ENCODE results near the gene ELANE.
A peak's percentile ranks its signal among the peaks of the same experiment; 100 is the strongest.
"Not testable (repeated sequence)": the region's sequence is repeated elsewhere in the genome, so short reads cannot be mapped to it uniquely, and the experiment has no call there.

Gene ELANE

DNA sequence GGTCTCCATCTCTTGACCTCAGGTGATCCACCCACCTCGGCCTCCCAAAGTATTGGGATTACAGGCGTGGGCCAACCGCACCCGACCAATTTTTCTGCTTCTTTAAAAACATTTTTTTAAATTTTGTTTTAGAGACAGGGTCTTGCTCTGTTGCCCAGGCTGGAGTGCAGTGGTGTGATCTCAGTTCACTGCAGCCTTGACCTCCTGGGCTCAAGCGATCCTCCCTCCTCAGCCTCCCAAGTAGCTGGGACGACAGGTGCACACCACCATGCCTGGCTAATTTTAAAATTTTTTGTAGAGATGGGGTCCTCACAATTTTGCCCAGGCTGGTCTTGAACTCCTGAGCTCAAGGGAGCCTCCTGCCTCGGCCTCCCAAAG, 9.3 kb upstream of the ELANE start:
- DNase-seq (ENCODE audit: low read depth) = not testable (repeated sequence)

GRCh38 chr19:843180-843835, 8.8 kb upstream of the ELANE start:
- no peak for DNase-seq (ENCODE audit: low read depth)

DNA sequence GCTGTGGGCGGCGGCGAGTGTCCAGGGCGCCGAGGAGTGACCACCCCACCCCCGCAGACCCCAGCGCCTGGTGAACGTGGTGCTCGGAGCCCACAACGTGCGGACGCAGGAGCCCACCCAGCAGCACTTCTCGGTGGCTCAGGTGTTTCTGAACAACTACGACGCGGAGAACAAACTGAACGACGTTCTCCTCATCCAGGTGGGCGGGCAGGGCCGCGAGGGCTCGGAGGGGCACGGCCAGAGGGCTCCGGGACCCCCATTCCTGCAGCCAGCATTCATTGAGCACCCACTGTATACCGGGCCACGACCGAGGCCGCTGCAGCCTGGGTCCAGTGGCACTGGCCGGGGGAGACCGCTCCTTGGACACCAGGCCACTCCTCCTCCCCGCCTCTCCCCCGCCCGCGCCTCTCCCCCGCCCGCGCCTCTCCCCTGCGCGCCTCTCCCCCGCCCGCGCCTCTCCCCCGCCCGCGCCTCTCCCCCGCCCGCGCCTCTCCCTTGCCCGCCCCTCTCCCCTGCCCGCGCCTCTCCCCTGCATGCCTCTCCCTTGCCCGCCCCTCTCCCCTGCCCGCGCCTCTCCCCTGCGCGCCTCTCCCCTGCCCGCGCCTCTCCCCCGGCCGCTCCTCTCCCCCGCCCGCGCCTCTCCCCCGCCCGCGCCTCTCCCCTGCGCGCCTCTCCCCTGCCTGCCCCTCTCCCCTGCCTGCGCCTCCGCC, 8.1 kb upstream of the ELANE start:
- DNase-seq (ENCODE audit: low read depth) = no peak

- DNase-seq (ENCODE audit: low read depth) = no peak
Measured at GRCh38 chr19:844546-844971, 7.5 kb upstream of the ELANE start.

- DNase-seq (ENCODE audit: low read depth) = no peak
Measured at GRCh38 chr19:845707-846521, 6.2 kb upstream of the ELANE start.

DNA sequence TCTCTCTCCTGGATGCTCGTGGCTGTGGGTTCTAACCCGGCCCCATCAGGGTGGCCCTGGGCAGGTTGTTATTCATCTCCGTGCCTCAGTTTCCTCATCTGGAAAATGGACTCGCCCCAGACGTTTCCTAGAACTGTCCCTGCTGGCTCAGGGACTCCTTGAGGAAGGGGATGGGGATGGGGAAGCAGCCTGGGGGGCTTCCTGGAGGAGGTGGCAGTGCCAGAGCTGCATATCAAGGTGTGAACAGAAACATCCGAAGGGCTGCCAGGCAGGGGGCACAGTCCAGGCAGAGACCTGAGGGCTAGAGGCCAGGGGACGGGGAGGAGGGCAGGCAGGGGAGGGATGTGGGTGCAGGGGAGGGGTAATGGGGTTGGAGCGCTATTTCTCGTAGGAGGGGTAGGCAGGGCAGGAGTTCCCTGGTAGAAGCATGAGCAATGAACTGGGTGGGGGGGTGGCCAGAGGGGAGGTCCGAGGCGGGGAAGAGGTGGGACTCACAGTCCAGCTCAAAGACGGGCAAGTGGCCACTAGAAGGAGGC, 3.6 kb upstream of the ELANE start:
- no peak for DNase-seq (ENCODE audit: low read depth)

GRCh38 chr19:849195-849594, 2.9 kb upstream of the ELANE start:
- DNase-seq (ENCODE audit: low read depth) = not testable (repeated sequence)

DNA sequence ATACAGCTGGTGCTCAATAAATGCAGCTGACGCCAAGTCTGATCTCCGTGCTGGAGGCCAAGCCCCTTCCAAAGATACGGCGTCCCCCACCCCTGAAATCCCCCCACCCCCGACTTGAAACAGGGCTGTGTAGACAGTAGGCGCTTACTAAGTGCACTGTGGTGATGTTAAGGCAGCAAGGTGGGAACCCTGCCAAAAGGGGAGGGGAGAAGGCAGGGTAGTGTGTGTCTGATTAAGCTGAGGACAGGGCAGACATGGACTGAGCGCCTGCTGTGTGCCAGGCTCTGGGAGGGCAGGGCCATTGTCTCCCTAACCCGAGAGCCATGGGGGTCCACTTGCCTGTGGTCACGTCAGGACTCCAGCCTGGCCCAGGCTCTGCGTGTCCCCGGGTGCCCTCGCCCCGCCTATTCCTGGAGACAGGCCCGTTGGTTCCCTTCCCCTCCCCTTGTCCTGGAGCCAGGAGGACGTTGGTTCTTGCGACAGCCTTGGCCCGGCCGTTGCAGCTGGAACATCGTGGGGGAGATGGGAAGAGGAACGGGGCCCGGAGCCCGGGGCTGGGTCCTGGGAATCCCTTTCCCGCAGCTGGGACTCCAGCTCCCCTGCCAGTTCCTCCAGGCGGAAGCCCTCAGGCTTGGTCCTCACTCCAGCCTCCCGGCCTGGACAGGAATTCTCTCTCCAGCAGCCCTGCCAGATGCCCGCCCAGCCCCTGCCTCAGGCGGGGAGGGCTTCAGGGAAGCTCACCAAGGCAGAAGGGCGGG, 1.7 kb upstream of the ELANE start:
- no peak for DNase-seq (ENCODE audit: low read depth)

DNA sequence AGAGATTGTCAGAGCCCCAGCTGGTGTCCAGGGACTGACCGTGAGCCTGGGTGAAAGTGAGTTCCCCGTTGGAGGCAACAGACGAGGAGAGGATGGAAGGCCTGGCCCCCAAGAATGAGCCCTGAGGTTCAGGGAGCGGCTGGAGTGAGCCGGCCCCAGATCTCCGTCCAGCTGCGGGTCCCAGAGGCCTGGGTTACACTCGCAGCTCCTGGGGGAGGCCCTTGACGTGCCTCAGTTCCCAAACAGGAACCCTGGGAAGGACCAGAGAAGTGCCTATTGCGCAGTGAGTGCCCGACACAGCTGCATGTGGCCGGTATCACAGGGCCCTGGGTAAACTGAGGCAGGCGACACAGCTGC, 1.1 kb upstream of the ELANE start:
- DNase-seq (ENCODE audit: low read depth) = no peak

GRCh38 chr19:853014-853585, 997 bp downstream of the ELANE start:
- no peak for DNase-seq (ENCODE audit: low read depth)

DNA sequence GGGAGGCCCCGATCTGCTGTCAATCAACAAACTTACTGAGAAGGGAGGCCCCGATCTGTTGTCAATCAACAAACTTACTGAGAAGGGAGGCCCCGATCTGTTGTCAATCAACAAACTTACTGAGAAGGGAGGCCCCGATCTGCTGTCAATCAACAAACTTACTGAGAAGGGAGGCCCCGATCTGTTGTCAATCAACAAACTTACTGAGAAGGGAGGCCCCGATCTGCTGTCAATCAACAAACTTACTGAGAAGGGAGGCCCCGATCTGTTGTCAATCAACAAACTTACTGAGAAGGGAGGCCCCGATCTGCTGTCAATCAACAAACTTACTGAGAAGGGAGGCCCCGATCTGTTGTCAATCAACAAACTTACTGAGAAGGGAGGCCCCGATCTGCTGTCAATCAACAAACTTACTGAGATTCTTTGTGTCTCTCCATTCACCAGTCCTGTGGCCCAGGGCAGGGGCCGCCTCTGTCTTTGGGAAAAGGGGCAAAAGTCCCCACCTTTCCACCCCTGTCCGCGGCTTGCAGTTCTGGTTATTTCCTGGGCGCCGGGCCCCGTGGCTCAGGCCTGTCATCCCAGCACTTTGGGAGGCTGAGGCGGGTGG, 1.6 kb downstream of the ELANE start:
- DNase-seq (ENCODE audit: low read depth) = not testable (repeated sequence)

DNA sequence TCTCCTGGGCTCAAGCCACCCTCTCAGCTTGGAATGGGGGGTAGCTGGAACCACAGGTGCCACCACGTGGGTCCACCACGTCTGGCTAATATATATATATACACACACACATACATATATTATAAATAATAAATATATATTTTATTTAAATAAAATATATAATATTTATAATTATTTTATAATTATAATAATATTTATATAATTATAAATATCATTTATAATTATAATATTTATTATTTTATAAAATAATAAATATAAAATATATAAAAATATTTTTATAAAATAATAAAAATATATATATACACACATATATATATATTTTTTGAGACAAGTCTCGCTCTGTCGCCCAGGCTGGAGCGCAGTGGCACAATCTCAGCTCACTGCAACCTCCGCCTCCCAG, 2.4 kb downstream of the ELANE start:
- no peak for DNase-seq (ENCODE audit: low read depth)

DNA sequence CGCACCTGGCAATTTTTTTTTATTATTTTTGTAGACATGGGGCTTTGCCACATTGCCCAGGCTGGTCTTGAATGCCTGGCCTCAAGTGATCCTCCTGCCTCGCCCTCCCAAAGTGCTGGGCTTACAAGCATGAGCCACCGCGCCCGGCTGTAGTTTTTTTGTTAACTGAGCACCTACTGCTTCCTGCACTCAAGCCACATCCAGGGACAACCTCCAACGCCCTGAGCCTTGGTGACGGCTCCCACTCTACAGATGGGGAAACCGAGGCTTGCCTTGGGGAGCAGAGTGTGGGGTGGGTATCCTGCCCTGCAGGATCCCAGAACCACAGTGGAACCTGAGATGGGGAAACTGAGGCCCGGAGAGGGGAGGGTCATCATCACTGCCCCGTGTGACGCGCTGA, 3.0 kb downstream of the ELANE start:
- DNase-seq (ENCODE audit: low read depth) = no peak

DNA sequence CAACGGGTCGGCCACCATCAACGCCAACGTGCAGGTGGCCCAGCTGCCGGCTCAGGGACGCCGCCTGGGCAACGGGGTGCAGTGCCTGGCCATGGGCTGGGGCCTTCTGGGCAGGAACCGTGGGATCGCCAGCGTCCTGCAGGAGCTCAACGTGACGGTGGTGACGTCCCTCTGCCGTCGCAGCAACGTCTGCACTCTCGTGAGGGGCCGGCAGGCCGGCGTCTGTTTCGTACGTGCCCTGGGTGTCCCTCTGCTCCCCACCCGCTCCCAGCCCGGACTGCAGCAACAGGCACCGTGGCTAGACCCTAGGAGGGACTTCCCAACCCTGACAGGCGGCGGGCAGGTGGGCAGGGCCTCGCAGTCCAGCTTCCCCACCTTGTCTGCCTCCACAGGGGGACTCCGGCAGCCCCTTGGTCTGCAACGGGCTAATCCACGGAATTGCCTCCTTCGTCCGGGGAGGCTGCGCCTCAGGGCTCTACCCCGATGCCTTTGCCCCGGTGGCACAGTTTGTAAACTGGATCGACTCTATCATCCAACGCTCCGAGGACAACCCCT, 3.5 kb downstream of the ELANE start:
- DNase-seq (ENCODE audit: low read depth) = no peak

DNA sequence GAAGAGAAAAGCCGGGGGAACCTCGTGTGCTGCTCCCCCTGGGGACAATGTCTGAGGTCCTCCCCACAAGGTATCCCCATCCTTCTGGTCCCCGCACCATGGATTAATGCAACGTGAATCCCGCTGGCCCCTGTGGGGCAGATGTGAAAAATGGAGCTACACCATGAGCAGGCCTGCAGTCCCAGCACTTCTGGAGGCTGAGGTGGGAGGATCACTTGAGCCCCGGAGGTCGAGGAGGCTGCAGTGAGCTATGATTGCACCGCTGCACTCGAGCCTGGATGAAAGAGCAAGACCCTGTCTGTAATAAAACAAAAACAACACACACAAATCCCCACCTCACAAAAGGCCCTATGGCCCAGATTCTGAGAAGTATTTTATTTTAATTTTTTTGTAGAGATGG, 6.2 kb downstream of the ELANE start:
- no peak for DNase-seq (ENCODE audit: low read depth)

DNA sequence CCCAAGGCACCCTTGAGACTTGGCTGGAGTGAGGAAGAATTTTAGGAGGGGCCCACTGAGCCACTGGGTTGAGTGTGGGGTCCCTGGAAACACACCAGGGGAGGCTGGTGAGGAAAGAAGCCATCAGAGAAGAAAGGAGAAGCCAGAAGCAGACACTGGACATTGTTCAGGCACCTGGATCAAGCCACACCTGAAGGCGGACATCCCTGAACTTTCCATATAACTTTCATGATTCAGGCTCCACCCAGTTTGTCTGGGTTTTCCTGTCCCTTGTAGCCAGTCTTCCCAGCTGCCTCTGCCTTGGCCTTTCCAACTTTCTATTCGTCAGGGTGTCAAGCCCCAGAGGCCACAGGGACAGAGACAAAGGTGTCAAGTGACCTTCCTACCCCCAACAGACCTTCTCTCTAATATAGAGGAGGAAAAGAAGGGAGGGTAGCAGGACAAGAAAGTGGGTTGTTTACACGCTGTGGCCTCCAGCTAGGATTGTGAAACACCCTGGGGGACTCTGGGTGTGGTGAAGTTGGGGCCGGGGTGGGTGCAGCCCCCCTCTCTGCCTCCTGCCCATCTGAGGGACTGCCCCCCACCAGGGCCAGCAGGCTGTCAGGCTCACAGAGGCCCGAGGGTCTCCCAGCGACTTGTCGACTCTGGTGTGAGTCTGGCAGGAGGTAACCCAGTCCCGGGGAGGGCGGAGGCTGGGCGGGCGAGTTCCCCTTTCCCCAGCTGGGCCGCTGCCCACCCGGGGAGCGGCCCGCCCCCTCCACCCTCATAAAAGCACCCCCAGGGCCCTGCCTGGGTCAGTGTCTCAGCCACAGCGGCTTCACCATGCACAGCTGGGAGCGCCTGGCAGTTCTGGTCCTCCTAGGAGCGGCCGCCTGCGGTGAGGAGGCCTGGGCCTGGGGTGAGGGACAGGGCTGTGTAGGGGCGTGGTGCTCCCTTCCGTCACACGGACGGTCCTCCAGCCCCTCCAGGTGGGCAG, 7.1 kb downstream of the ELANE start, which contains the start of gene CFD:
TSS of gene CFD (plus strand) at position 797 of the 976 bp plus-strand sequence. CDS start at position 823, 26 bp downstream.
- DNase-seq (ENCODE audit: low read depth) = no peak

DNA sequence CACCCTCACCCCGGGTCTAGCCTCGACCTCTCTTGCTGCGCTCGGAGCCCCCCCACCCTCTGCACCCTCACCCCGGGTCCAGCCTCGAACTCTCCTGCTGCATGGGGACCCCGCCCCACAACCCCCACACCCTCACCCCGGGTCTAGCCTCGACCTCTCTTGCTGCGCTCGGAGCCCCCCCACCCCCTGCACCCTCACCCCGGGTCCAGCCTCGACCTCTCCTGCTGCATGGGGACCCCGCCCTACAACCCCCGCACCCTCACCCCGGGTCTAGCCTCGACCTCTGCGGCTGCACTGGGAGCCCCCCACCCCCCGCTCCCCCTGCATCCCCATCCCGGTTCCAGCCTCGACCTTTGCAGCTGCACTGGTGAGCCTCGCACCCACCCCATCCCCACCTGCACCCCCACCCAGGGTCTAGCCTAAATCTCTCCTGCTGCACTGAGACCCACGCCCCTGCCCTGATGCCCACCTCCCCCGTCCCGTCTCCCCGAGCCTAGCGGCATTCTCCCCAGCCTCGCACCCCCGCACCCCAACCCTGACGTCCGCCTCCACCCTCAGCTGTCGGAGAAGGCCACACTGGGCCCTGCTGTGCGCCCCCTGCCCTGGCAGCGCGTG, 9.1 kb downstream of the ELANE start:
- DNase-seq (ENCODE audit: low read depth) = no peak

GRCh38 chr19:861756-862580, 9.9 kb downstream of the ELANE start:
- peak; percentile 44 for DNase-seq (ENCODE audit: low read depth)

All from stimulated activated CD8-positive, alpha-beta memory T cell treated with anti-CD3 and anti-CD28 coated beads, Interleukin-12 subunit alpha, Interleukin-12 subunit beta, amount 100 ng/mL, for 4 hours (primary cell).